Measurements from ENCODE around the gene PPAN.

PPAN gene

DNA sequence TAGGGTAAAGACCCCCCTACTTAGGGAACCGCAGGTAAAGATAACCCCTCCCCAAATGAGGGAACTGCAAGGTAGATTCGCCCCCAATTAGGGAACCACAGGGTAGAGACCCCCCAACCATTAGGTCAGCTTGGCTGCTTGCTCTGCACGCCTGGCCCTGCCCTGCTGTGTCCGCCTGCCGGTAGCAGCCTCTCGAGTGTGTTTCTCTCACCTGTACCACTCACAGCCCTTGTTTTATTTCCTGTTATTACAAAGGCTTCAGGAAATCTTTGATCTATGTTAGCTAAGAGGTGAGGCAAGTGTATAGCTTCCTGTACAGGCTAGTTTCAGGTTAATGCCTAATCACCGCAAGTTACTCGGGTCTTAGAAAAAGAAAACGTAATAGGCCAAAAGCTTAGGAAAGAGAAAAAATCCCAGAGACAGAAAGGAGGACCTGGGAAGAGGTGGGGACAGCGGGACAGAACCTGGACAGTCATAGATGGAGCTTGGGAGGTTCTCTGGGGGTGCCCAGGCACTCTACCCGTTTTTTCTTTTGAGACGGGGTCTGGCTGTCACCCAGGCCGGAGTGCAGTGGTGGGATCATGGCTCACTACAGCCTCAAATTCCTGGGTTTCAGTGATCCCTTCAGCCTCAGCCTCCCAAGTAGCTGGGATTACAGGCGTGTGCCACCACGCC lies 36.7 kb downstream of the PPAN start:
- no peak for DNase-seq

DNA sequence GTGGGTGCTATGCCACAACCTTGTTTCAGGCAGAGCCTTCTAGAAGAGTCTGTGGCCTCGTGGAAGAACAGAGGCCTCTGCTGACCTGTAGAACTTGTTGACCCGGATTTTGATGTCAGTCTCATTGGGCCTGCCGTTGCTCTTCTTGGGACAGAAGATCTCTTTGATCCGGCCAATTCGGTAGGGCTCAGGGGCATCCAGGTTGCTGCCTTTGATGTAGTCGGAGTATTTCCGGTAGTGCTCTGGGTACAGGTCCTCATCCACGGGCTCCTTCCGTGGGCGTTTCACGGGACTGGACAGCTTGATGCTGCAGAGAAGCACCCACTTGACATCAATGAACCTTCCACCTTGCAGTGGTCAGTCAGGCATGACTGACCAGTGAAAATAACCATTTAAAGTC lies 37.5 kb downstream of the PPAN start:
- no peak for DNase-seq

DNA sequence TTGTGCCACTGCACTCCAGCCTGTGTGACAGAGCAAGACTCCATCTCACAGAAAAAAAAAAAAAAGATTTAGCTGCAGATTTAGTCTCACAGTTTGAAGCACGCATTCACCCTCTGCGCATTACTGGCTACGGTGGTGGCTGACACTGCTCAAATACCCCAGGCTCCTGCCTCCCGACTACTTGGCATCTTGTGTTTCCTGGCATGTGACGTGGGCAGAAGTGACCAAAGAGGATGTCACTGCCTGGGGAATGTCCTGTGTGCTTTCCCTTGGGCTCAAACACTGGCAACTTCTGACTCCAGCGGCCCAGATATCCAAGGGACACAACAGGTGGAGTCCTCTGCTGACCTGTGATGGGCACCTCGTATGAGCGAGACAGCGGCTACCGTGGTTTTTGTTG lies 38.2 kb downstream of the PPAN start:
- DNase-seq, result no peak

DNA sequence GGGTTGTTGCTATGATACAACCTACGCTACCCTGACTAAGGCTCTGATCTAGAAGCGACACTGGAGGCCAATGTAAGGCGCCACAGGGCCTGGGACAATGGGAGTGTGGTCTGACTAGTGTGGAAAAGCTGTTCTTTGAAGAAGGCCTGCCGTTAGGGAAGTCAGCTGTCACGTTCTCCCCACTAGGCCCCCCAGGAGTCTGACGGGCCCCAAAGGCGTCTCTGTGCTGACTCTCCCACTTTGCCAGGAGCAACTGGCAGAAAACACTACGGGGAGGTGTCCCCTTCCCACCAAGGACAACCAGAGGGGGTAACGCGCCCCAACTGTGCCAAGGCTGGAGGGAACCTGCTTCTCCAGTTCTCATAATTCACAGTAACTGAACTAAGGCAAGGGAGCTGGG lies 38.9 kb downstream of the PPAN start:
- no peak for DNase-seq

DNA sequence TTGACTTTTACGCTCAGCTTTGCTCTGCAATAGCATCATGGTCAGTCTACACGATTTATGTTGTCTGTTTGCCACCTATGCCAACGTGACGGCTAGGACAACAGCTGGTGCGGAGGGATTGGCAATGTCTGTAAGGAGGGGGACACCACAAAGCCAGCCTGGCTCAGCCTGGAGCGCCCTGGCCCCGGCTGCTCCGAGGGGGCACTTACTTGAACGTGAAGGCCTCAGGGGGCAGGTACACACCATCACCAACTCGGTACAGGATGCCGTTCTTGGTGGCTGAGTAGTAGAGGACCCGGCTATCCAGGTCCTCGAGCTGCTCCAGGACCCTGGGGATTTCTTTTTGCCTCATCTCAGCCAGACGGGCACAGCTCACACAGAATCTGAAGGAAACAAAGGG lies 40.0 kb downstream of the PPAN start:
- DNase-seq, result no peak

DNA sequence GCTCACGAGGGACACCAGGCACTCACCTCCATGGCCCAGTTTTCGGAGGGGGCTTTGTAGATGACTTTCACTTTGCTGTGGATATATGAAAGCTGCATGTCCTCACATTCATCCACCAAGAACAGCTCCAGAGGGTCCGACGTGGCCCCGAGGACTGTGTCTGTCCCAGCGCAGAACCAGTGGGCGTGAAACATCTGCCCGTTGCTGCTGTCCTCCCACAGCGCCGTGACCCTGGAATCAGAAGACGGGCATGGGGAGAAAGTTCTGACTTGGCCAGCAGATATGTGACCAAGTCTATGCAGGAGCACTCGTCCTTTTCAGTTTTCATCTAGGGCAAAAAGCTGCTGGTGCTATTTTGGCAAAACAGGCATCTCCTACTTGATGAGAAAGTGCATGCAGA lies 43.3 kb downstream of the PPAN start:
- DNase-seq, result no peak

DNA sequence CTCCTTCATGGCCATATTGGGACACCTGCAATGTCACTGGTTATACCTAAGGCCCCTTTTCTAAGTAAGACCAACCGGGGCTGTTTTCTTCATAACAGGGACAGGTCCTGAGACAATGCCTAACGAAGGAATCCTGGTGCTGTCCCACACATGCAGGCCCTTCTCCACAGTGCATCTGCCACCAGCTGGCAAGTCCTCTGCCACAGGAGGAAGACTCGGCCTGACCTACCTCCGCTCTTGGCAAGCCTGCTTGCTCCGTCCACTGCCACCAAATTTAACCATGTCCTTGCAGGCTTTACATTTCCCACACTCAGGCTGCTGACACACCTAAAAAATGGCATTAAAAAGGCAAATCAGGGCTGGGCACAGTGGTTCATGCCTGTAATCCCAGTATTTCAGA lies 45.4 kb downstream of the PPAN start:
- DNase-seq, result no peak

DNA sequence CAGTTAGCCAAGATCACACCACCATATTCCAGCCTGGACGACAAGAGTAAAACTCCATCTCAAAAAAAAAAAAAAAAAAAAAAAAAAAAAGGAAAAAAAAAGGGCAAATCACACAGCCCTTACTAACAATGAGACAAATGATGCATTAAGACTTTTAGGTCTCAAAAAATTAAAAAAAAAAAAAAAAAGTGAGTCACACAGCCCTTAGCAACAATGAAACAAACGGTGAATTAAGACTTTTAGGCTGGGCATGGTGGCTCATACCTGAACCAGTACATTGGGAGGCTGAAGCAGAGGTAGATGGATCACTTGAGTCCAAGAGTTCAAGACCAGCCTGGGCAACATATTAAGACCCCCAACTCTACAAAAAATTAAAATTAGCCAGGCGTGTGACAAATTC lies 45.9 kb downstream of the PPAN start:
- no peak for DNase-seq

DNA sequence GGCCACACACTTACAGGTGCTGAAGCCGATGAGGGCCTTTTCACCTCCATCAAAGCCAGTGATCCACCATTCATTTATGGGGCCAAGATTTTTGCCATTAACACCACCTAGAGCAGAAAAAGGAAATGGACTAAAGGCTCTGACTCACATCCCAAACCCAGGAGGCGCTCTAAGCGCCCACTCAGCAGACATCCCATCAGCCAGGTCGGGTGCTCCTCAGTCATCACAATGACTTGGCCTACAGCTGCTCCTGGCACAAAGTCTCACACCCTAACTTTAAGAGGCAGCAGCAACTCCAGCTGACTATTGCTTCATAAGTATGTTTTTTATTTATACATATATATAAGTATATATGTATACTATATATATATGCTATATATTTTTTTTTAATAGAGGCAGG lies 49.7 kb downstream of the PPAN start:
- no peak for DNase-seq

DNA sequence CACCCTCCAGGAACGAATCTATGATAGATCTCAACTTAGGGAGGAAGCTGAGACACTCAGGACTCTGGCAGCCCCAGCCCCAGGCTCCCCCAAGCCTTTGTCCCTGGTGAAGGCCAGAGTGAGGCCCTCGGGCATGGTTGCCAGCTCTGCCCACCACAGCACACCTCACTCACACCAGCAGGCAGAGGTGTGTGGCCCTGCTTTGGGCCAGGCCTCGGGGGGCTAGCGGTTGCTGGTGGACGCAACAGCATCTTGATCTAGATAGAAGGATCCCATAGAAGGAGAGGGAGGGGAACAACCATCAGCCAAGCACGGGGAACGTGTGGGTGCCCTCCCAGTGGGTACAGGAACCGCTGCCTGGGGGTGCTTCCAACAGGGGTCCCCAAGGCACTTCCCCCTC lies 51.9 kb downstream of the PPAN start:
- DNase-seq, result no peak

DNA sequence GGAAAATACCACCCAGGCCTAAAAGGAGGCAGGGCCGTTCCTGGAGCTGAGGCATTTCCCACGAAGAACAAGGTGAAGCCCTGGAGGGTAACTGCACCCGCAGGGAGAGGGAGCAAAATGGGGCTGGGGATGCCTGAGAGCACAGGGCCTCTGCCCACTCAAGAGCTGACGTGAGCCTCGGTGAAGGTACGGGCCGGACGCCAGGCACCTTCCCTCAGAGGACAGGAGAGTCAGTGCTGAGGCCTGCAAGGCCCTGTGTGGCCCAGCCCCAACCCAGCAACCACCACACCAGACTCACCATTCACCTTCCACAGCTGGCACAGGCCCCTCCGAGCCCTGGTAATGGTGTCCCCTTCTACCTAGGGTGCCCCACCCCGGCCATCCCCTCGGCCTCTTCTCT lies 52.3 kb downstream of the PPAN start:
- no peak for DNase-seq

DNA sequence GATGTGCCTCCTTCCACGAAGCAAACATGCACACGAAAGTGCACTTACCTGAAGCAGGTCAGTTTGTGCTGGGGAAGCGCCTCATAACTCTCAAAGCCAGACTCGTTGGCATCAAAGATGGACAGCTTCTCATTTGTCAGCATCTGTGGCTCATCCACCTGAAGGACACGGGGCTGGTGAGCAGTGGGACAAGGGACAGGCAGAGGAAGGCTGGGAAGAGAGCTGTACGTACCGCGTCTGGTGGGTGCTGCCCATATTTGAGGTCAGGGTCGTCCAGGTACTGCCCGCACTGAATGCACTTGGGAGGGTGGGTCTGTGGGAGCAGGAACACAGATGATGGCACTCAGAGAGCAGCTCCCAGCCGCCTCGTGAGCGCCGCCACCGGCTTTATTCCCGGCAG lies 53.4 kb downstream of the PPAN start:
- DNase-seq, result no peak
